ENCODE measurements around the gene SRRM4. TPM values are rescaled to one million over a fixed set of nuclear protein-coding genes. Genes with fewer than 3 reads are reported as not detected.

The SRRM4 gene
- total and polyA plus RNA-seq, 2 experiments from 2014 or later: 0.53 to 0.63 TPM

DNA sequence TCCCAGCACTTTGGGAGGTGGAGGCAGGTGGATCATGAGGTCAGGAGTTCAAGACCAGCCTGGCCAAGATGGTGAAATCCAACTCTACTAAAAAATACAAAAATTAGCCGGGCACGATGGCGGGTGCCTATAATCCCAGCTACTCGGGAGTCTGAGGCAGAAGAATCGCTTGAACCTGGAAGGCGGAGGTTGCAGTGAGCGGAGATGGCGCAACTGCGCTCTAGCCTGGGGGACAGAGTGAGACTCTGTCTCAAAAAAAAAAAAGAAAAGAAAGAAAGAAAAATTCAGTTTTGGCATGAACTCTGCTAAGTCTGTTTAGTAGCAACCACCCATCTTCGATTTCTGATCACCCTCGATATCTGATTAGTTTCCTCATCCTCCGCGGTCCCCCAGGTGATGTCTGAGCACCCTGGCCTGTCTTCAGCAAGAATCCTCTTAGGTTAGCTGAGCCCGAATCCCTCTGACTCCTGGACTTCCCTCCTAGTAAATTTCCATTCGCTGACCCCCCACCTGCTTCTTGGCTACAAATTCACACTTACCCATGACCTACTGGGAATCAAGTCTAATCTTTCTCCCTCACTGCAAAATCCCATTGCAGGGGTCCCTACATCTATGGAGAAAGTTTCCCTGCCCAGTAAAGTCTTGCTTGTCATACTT lies 196.5 kb downstream of the SRRM4 start:
- Histone ChIP-seq H4K20me1 (replicated peaks; ENCODE audit: insufficient read depth) (no peaks in the 10 kb centered on the region), H3K27ac (ENCODE audit: low read depth) (no peak overlapping the region), H3K4me3 (peak overlapping the region; percentile 57; the same call in 1 of the 2 replicates), H3K27me3 (ENCODE audit: insufficient read depth) (no peaks in the 10 kb centered on the region), H3F3A (replicated peaks; ENCODE audit: low read depth) (no peaks in the 10 kb centered on the region), H3K9me2 (ENCODE audit: insufficient read depth) (no peaks in the 10 kb centered on the region), H3K36me3 (ENCODE audit: insufficient read depth) (no peaks in the 10 kb centered on the region), H2AFZ (peak overlapping the region; percentile 39), H3K4me2 (peak overlapping the region; percentile 91; the same call in 1 of the 2 replicates), H3K79me2 (replicated peaks; ENCODE audit: insufficient read depth) (no peaks in the 10 kb centered on the region), H3K4me1 (ENCODE audit: insufficient read depth) (peaks cover 43% of the 10 kb centered on the region)
- Mint-ChIP-seq H3K27ac (peak overlapping the region; percentile 34; the same call in 1 of the 2 replicates), H3K4me1 (peaks cover 45% of the 10 kb centered on the region), H3K36me3 (ENCODE audit: low read depth) (no peaks in the 10 kb centered on the region), H3K27me3 (ENCODE audit: insufficient read depth, low read depth, poor library complexity) (peaks cover 3% of the 10 kb centered on the region), H3K9me3 (no peaks in the 10 kb centered on the region), H3K4me3 (no peak overlapping the region)
- no peak for TF ChIP-seq EZH2phosphoT487 (IDR thresholded peaks at IDR 0.05; ENCODE audit: unreplicated experiment)
- TF ChIP-seq, protein P1, sequence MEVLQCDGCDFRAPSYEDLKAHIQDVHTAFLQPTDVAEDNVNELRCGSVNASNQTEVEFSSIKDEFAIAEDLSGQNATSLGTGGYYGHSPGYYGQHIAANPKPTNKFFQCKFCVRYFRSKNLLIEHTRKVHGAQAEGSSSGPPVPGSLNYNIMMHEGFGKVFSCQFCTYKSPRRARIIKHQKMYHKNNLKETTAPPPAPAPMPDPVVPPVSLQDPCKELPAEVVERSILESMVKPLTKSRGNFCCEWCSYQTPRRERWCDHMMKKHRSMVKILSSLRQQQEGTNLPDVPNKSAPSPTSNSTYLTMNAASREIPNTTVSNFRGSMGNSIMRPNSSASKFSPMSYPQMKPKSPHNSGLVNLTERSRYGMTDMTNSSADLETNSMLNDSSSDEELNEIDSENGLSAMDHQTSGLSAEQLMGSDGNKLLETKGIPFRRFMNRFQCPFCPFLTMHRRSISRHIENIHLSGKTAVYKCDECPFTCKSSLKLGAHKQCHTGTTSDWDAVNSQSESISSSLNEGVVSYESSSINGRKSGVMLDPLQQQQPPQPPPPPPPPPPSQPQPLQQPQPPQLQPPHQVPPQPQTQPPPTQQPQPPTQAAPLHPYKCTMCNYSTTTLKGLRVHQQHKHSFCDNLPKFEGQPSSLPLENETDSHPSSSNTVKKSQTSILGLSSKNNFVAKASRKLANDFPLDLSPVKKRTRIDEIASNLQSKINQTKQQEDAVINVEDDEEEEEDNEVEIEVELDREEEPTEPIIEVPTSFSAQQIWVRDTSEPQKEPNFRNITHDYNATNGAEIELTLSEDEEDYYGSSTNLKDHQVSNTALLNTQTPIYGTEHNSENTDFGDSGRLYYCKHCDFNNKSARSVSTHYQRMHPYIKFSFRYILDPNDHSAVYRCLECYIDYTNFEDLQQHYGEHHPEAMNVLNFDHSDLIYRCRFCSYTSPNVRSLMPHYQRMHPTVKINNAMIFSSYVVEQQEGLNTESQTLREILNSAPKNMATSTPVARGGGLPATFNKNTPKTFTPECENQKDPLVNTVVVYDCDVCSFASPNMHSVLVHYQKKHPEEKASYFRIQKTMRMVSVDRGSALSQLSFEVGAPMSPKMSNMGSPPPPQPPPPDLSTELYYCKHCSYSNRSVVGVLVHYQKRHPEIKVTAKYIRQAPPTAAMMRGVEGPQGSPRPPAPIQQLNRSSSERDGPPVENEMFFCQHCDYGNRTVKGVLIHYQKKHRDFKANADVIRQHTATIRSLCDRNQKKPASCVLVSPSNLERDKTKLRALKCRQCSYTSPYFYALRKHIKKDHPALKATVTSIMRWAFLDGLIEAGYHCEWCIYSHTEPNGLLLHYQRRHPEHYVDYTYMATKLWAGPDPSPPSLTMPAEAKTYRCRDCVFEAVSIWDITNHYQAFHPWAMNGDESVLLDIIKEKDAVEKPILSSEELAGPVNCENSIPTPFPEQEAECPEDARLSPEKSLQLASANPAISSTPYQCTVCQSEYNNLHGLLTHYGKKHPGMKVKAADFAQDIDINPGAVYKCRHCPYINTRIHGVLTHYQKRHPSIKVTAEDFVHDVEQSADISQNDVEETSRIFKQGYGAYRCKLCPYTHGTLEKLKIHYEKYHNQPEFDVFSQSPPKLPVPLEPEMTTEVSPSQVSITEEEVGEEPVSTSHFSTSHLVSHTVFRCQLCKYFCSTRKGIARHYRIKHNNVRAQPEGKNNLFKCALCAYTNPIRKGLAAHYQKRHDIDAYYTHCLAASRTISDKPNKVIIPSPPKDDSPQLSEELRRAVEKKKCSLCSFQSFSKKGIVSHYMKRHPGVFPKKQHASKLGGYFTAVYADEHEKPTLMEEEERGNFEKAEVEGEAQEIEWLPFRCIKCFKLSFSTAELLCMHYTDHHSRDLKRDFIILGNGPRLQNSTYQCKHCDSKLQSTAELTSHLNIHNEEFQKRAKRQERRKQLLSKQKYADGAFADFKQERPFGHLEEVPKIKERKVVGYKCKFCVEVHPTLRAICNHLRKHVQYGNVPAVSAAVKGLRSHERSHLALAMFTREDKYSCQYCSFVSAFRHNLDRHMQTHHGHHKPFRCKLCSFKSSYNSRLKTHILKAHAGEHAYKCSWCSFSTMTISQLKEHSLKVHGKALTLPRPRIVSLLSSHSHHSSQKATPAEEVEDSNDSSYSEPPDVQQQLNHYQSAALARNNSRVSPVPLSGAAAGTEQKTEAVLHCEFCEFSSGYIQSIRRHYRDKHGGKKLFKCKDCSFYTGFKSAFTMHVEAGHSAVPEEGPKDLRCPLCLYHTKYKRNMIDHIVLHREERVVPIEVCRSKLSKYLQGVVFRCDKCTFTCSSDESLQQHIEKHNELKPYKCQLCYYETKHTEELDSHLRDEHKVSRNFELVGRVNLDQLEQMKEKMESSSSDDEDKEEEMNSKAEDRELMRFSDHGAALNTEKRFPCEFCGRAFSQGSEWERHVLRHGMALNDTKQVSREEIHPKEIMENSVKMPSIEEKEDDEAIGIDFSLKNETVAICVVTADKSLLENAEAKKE (CRISPR knock-in tag; IDR thresholded peaks at IDR 0.05): no peak
- DNase-seq (ENCODE audit: low spot score) (no peak), ATAC-seq (no peak)

DNA sequence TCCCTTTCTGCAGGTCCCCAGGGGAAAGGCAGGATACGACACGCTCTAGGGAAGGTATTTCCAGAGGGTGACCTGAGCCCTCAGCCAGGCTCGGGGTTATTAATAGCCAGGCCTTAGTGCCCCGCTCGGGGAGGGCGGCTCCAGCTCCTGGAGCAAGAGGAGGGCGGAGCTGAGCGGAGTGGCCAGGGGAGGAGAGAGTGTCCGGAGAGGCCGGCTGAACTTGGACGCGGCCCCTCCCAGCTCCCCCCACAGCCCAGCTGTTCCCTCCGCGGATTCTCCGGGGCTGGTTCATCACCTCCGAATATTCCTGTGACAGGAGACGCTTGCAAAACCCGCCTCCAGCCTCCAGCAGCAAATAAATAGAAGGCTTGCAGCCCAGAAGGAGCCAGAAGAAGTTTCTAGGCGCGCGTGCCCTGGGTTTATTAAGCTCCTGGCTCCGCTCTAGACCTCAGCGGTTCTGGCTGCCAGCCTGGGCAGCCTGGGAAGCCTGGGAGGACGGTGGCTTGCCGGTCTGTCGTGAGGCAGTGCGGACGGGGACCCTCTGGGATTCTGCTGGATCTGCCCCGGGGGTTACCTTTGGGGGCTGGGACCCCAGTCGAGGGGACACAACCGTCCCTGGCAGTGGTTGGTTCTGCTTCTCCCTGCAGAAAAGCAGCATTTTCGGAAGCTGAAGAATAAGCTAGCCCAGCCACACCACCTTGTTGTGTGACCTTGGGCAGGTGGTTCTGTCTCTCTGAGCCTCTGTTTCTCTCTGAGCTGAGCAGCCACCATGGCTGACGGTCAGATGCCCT lies 197.4 kb downstream of the SRRM4 start, which contains the start of gene HSPB8:
Gene HSPB8 (plus strand): TSS at position 388 of the 791 bp plus-strand sequence. CDS start 382 bp downstream, at position 770.
- Histone ChIP-seq H3K36me3 (ENCODE audit: insufficient read depth) (no peaks in the 10 kb centered on the region), H3K4me2 (peak within 1 kb of the TSS; percentile 91), H3K27ac (ENCODE audit: low read depth) (no peak within 1 kb of the TSS), H2AFZ (peak within 1 kb of the TSS; percentile 63), H3F3A (replicated peaks; ENCODE audit: low read depth) (no peaks in the 10 kb centered on the region), H3K4me3 (peak within 1 kb of the TSS; percentile 57), H4K20me1 (replicated peaks; ENCODE audit: insufficient read depth) (no peaks in the 10 kb centered on the region), H3K9me2 (ENCODE audit: insufficient read depth) (no peaks in the 10 kb centered on the region), H3K79me2 (replicated peaks; ENCODE audit: insufficient read depth) (no peaks in the 10 kb centered on the region), H3K27me3 (ENCODE audit: insufficient read depth) (no peaks in the 10 kb centered on the region), H3K4me1 (ENCODE audit: insufficient read depth) (peaks cover 43% of the 10 kb centered on the region)
- peak within 1 kb of the TSS; percentile 58 for H3K4me3 Mint-ChIP-seq
- H3K27ac Mint-ChIP-seq: peak within 1 kb of the TSS; percentile 79
- H3K9me3 Mint-ChIP-seq: no peaks in the 10 kb centered on the region
- H3K27me3 Mint-ChIP-seq (ENCODE audit: insufficient read depth, low read depth, poor library complexity): peaks cover 3% of the 10 kb centered on the region
- H3K4me1 Mint-ChIP-seq: peaks cover 45% of the 10 kb centered on the region
- DNase-seq (ENCODE audit: low spot score) (peak; percentile 80), ATAC-seq (peak; percentile 82)
- no peaks in the 10 kb centered on the region for H3K36me3 Mint-ChIP-seq (ENCODE audit: low read depth)
- TF ChIP-seq ZNF114 (CRISPR knock-in tag; IDR thresholded peaks at IDR 0.05): no peak
- TF ChIP-seq, protein P2, sequence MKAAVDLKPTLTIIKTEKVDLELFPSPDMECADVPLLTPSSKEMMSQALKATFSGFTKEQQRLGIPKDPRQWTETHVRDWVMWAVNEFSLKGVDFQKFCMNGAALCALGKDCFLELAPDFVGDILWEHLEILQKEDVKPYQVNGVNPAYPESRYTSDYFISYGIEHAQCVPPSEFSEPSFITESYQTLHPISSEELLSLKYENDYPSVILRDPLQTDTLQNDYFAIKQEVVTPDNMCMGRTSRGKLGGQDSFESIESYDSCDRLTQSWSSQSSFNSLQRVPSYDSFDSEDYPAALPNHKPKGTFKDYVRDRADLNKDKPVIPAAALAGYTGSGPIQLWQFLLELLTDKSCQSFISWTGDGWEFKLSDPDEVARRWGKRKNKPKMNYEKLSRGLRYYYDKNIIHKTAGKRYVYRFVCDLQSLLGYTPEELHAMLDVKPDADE (IDR thresholded peaks at IDR 0.05): no peak
- TF ChIP-seq, protein P3, sequence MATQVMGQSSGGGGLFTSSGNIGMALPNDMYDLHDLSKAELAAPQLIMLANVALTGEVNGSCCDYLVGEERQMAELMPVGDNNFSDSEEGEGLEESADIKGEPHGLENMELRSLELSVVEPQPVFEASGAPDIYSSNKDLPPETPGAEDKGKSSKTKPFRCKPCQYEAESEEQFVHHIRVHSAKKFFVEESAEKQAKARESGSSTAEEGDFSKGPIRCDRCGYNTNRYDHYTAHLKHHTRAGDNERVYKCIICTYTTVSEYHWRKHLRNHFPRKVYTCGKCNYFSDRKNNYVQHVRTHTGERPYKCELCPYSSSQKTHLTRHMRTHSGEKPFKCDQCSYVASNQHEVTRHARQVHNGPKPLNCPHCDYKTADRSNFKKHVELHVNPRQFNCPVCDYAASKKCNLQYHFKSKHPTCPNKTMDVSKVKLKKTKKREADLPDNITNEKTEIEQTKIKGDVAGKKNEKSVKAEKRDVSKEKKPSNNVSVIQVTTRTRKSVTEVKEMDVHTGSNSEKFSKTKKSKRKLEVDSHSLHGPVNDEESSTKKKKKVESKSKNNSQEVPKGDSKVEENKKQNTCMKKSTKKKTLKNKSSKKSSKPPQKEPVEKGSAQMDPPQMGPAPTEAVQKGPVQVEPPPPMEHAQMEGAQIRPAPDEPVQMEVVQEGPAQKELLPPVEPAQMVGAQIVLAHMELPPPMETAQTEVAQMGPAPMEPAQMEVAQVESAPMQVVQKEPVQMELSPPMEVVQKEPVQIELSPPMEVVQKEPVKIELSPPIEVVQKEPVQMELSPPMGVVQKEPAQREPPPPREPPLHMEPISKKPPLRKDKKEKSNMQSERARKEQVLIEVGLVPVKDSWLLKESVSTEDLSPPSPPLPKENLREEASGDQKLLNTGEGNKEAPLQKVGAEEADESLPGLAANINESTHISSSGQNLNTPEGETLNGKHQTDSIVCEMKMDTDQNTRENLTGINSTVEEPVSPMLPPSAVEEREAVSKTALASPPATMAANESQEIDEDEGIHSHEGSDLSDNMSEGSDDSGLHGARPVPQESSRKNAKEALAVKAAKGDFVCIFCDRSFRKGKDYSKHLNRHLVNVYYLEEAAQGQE (IDR thresholded peaks at IDR 0.05; ENCODE audit: unreplicated experiment): no peak
- TF ChIP-seq POLR2AphosphoS5 (IDR thresholded peaks at IDR 0.05; ENCODE audit: low read depth): no peak
- no peak for TF ChIP-seq STAT1 (IDR thresholded peaks at IDR 0.05; ENCODE audit: unreplicated experiment)
